Activated T-cell treated with anti-CD3 and anti-CD28 coated beads for 24 hours (primary cell): ENCODE data around the gene C1D.
"Not testable (repeated sequence)": the region's sequence is repeated elsewhere in the genome, so short reads cannot be mapped to it uniquely, and the experiment has no call there.

Experiments used
- DNase-seq: peaks from one replicate; pipeline ENCODE4 v3.0.0-alpha.2; 2020; ENCODE audit warnings: low read depth

C1D gene

GRCh38 chr2:68062680-68063387 is at the start of gene C1D:
Gene C1D, minus strand, starts transcription at chr2:68063004. Its CDS starts 15,694 bp downstream, at chr2:68047310.
- DNase-seq, result peak; percentile 89

GRCh38 chr2:68110102-68110501 is 47.3 kb upstream of the C1D start:
- DNase-seq, result no peak

GRCh38 chr2:68108120-68108519 is 45.3 kb upstream of the C1D start:
- no peak for DNase-seq

GRCh38 chr2:68107475-68107874 is 44.7 kb upstream of the C1D start:
- no peak for DNase-seq

GRCh38 chr2:68104111-68104835 is 41.5 kb upstream of the C1D start:
- DNase-seq, result no peak

GRCh38 chr2:68103709-68104055 is 40.9 kb upstream of the C1D start:
- no peak for DNase-seq

- no peak for DNase-seq
Measured at GRCh38 chr2:68103030-68103708, 40.4 kb upstream of the C1D start.

GRCh38 chr2:68100189-68100588 is 37.4 kb upstream of the C1D start:
- DNase-seq, result no peak

- no peak for DNase-seq
Measured at GRCh38 chr2:68099260-68099659, 36.5 kb upstream of the C1D start.

- DNase-seq, result no peak
Measured at GRCh38 chr2:68098291-68098797, 35.5 kb upstream of the C1D start.

GRCh38 chr2:68094111-68094510 is 31.3 kb upstream of the C1D start:
- DNase-seq, result no peak

- DNase-seq, result no peak
Measured at GRCh38 chr2:68093634-68094033, 30.8 kb upstream of the C1D start.

GRCh38 chr2:68091439-68092034 is 28.7 kb upstream of the C1D start:
- no peak for DNase-seq

GRCh38 chr2:68089961-68090360 is 27.2 kb upstream of the C1D start:
- no peak for DNase-seq

GRCh38 chr2:68088940-68089339 is 26.1 kb upstream of the C1D start:
- no peak for DNase-seq

- no peak for DNase-seq
Measured at GRCh38 chr2:68086166-68086565, 23.4 kb upstream of the C1D start.

GRCh38 chr2:68083346-68083745 is 20.5 kb upstream of the C1D start:
- no peak for DNase-seq

GRCh38 chr2:68074050-68074449 is 11.2 kb upstream of the C1D start:
- DNase-seq, result no peak

GRCh38 chr2:68063797-68064646 is 1.2 kb upstream of the C1D start:
- DNase-seq, result not testable (repeated sequence)

- no peak for DNase-seq
Measured at GRCh38 chr2:68060652-68061051, 2.2 kb downstream of the C1D start.

GRCh38 chr2:68059784-68060525 is 2.8 kb downstream of the C1D start:
- DNase-seq, result no peak
